ENCODE results near the gene CLIC3.

- no peak for TF ChIP-seq POLR2A (IDR thresholded peaks at IDR 0.05; ENCODE audit: low read length)
- no peak for TF ChIP-seq GATA1 (IDR thresholded peaks at IDR 0.05; ENCODE audit: low read depth, low read length)
Observed at GRCh38 chr9:137030006-137030405, 33.6 kb upstream of the CLIC3 start.

Measured in erythroblast (primary cell).